ENCODE results near the gene CELF4.

GRCh38 chr18:37499044-37499443 is 66.6 kb downstream of the CELF4 start:
- TF ChIP-seq POLR2A (IDR thresholded peaks at IDR 0.05; ENCODE audit: low read depth, low read length) (no peak), TAF1 (IDR thresholded peaks at IDR 0.05; ENCODE audit: low read depth, low read length) (no peak), POLR2AphosphoS5 (IDR thresholded peaks at IDR 0.05; ENCODE audit: low read depth, low read length) (no peak), POU2F2 (IDR thresholded peaks at IDR 0.05; ENCODE audit: low read depth, low read length) (no peak), SPI1 (IDR thresholded peaks at IDR 0.05; ENCODE audit: low read depth, low read length) (no peak), PAX5 (IDR thresholded peaks at IDR 0.05; ENCODE audit: insufficient read depth, low read length, severe bottlenecking) (no peak)

All from GM12891 (cell line).